Activated CD4-positive, alpha-beta T cell treated with anti-CD3 and anti-CD28 coated beads, Interleukin-2, amount 50 U/mL, for 4 hours (primary cell): ENCODE results near the gene VPS9D1.

ENCODE experiments used
- DNase-seq, 2 experiments: peaks; one replicate each; pipeline ENCODE4 v3.0.0-alpha.2; 2020

Gene VPS9D1

GRCh38 chr16:89732142-89732917 lies 11.6 kb upstream of the VPS9D1 start:
- DNase-seq, result no peak

- DNase-seq, result no peak
Observed at GRCh38 chr16:89730610-89731234, 10.0 kb upstream of the VPS9D1 start.

GRCh38 chr16:89729863-89730593 lies 9.3 kb upstream of the VPS9D1 start:
- DNase-seq, result no peak

GRCh38 chr16:89729293-89729692 lies 8.6 kb upstream of the VPS9D1 start:
- no peak for DNase-seq

- no peak for DNase-seq
Observed at GRCh38 chr16:89727406-89728120, 6.9 kb upstream of the VPS9D1 start.

GRCh38 chr16:89723279-89724250 lies 2.9 kb upstream of the VPS9D1 start:
- DNase-seq, result peak; percentile 53 to 59

- peak; percentile 50 to 53 for DNase-seq
Observed at GRCh38 chr16:89722392-89723278, 1.9 kb upstream of the VPS9D1 start.

GRCh38 chr16:89721546-89722391 lies 1.1 kb upstream of the VPS9D1 start:
- DNase-seq, result peak; percentile 86 to 89

- DNase-seq, result no peak
Observed at GRCh38 chr16:89720551-89720812, 216 bp downstream of the VPS9D1 start.

GRCh38 chr16:89717688-89718505 lies 2.8 kb downstream of the VPS9D1 start:
- DNase-seq, result no peak

GRCh38 chr16:89716916-89717687 lies 3.6 kb downstream of the VPS9D1 start:
- DNase-seq, result no peak

- no peak for DNase-seq
Observed at GRCh38 chr16:89716493-89716892, 4.2 kb downstream of the VPS9D1 start.

- no peak for DNase-seq
Observed at GRCh38 chr16:89712274-89712781, 8.4 kb downstream of the VPS9D1 start.

- peak; percentile 79 for DNase-seq
Observed at GRCh38 chr16:89711601-89712273, 9.0 kb downstream of the VPS9D1 start.

GRCh38 chr16:89710709-89711564 lies 9.8 kb downstream of the VPS9D1 start:
- DNase-seq, result no peak

GRCh38 chr16:89709716-89710432 lies 10.8 kb downstream of the VPS9D1 start:
- no peak for DNase-seq
